Neural cell (in vitro differentiated cells): Measurements from ENCODE around the gene LHFPL2. TPM values are rescaled to one million over a fixed set of nuclear protein-coding genes. Genes with fewer than 3 reads are reported as not detected.

Experiments used
- H2AFZ ChIP-seq: fragments of 200-600, 300-800 bp; sonication (generic), shearing (Covaris generic); 2 replicates; pipeline ENCODE4 v1.6.0; 2014; ENCODE audit warnings: low read depth, mild to moderate bottlenecking, antibody characterized with exemption, low read length, moderate library complexity
- H3F3A ChIP-seq: fragments of 200-600 bp; shearing (Covaris generic); 2 replicates; pipeline ENCODE4 v1.6.1; 2016; ENCODE audit warnings: mild to moderate bottlenecking, moderate library complexity, mixed read lengths, antibody characterized with exemption, low read length; ENCODE audit not compliant: insufficient read depth, poor library complexity, severe bottlenecking
- H3K27ac ChIP-seq: fragments of 200-600, 300-800 bp; sonication (generic), shearing (Covaris generic); 2 replicates; pipeline ENCODE4 v1.5.1; 2014; ENCODE audit warnings: mild to moderate bottlenecking, low read length, moderate library complexity
- H3K27me3 ChIP-seq: fragments of 300-800, 200-600 bp; sonication (generic), shearing (Covaris generic); 2 replicates; pipeline ENCODE4 v1.6.0; 2014; ENCODE audit warnings: mild to moderate bottlenecking, low read depth, low read length, moderate library complexity; ENCODE audit not compliant: insufficient read depth
- H3K36me3 ChIP-seq: fragments of 300-800, 200-600 bp; sonication (generic), shearing (Covaris generic); 2 replicates; pipeline ENCODE4 v1.5.1; 2014; ENCODE audit warnings: mild to moderate bottlenecking, antibody characterized with exemption, low read length, moderate library complexity; ENCODE audit not compliant: insufficient read depth
- H3K4me2 ChIP-seq: fragments of 300-800, 200-600 bp; sonication (generic), shearing (Covaris generic); 2 replicates; pipeline ENCODE4 v1.6.0; 2014; ENCODE audit warnings: mild to moderate bottlenecking, low read length
- H3K4me3 ChIP-seq: fragments of 300-800, 200-600 bp; sonication (generic), shearing (Covaris generic); 2 replicates; pipeline ENCODE4 v1.5.1; 2014; ENCODE audit warnings: mild to moderate bottlenecking, low read length, moderate library complexity
- H3K79me2 ChIP-seq: fragments of 200-600 bp; shearing (Covaris generic); replicated peaks from 2 replicates; pipeline ENCODE4 v1.6.0; 2014; ENCODE audit warnings: mild to moderate bottlenecking, low read length, moderate library complexity; ENCODE audit not compliant: insufficient read depth
- H3K9ac ChIP-seq: fragments of 300-800, 200-600 bp; sonication (generic), shearing (Covaris generic); 2 replicates; pipeline ENCODE4 v1.6.1; 2016; ENCODE audit warnings: mild to moderate bottlenecking, low read length, mixed read lengths
- H3K9me2 ChIP-seq: fragments of 200-600 bp; shearing (Covaris generic); 2 replicates; pipeline ENCODE4 v1.6.1; 2016; ENCODE audit warnings: mild to moderate bottlenecking, low read length, mixed read lengths; ENCODE audit not compliant: insufficient read depth
- H3K9me3 ChIP-seq: fragments of 200-600, 300-800 bp; sonication (generic), shearing (Covaris generic); 2 replicates; pipeline ENCODE4 v1.6.1; 2016; ENCODE audit warnings: mild to moderate bottlenecking, mixed run types, low read length, moderate library complexity, mixed read lengths
- H4K20me1 ChIP-seq: fragments of 200-600 bp; shearing (Covaris generic); 2 replicates; pipeline ENCODE4 v1.6.1; 2016; ENCODE audit warnings: mild to moderate bottlenecking, mixed run types; ENCODE audit not compliant: insufficient read depth
- CTCF ChIP-seq: fragments of 450-650 bp; IDR thresholded peaks from 2 replicates; pipeline ENCODE4 v1.5.1; 2014; ENCODE audit warnings: antibody characterized with exemption, mild to moderate bottlenecking, moderate library complexity; ENCODE audit not compliant: poor library complexity, severe bottlenecking
- EP300 ChIP-seq: fragments of 450-650 bp; conservative IDR thresholded peaks from 2 replicates; pipeline ENCODE4 v1.6.1; 2014; ENCODE audit warnings: antibody characterized with exemption, mild to moderate bottlenecking, moderate library complexity; ENCODE audit not compliant: poor library complexity, severe bottlenecking
- EZH2 ChIP-seq: fragments of 200-600, 300-800 bp; shearing (Covaris generic), sonication (generic); IDR thresholded peaks from 2 replicates; pipeline ENCODE4 v1.6.1; 2014; ENCODE audit warnings: antibody characterized with exemption, low read length, borderline replicate concordance, mild to moderate bottlenecking; ENCODE audit not compliant: insufficient read depth, poor library complexity, severe bottlenecking
- MXI1 ChIP-seq: fragments of 450-650 bp; conservative IDR thresholded peaks from 2 replicates; pipeline ENCODE4 v1.6.1; 2014; ENCODE audit warnings: antibody characterized with exemption, mild to moderate bottlenecking; ENCODE audit not compliant: poor library complexity, severe bottlenecking
- RAD21 ChIP-seq: fragments of 450-650 bp; conservative IDR thresholded peaks from 2 replicates; pipeline ENCODE4 v1.6.1; 2014; ENCODE audit warnings: antibody characterized with exemption, mild to moderate bottlenecking, moderate library complexity
- SMC3 ChIP-seq: fragments of 450-650 bp; conservative IDR thresholded peaks from 2 replicates; pipeline ENCODE4 v1.6.1; 2014; ENCODE audit warnings: antibody characterized with exemption, mild to moderate bottlenecking, moderate library complexity; ENCODE audit not compliant: poor library complexity
- polyA plus RNA-seq: library from polyadenylated mRNA; depleted of rRNA; stranded (reverse); fragments of >200 nt; gene quantifications from 2 replicates; pipeline ENCODE4 v1.2.3, GENCODE V29; 2014
- TF ChIP-seq, protein P1 (sequence below): IDR thresholded peaks from 2 replicates; pipeline ENCODE4 v1.6.1; 2012; ENCODE audit warnings: borderline replicate concordance

The LHFPL2 gene
- polyA plus RNA-seq, 1 donor from 2014 or later: 1.6 TPM

DNA sequence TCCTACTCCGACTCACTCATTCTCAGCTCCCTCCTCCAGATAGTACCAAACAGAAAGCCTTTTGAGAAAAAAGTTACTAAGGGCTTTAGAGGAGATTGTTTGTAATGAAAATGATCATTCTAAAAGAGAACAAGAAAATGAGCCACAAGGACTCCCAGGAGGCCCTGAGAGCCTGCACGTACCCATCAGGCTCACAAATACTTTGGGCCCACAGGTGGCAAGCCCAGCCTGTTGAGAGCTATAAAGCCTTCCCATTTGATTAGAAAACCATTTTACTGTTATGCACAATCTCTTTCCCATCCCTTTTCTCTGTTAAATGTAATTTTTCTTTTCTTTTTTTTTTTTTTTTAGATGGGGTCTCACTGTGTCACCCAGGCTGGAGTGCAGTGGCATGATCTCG is 136.1 kb downstream of the LHFPL2 start:
- Histone ChIP-seq H3F3A (no peaks in the 10 kb centered on the region), H3K9me2 (no peaks in the 10 kb centered on the region), H2AFZ (no peak overlapping the region), H3K36me3 (no peaks in the 10 kb centered on the region), H3K4me2 (no peak overlapping the region), H4K20me1 (no peaks in the 10 kb centered on the region), H3K4me3 (no peak overlapping the region), H3K9ac (no peak overlapping the region), H3K27me3 (no peaks in the 10 kb centered on the region), H3K9me3 (no peaks in the 10 kb centered on the region), H3K27ac (no peak overlapping the region), H3K79me2 (no peaks in the 10 kb centered on the region)
- TF ChIP-seq EZH2 (no peak), SMC3 (no peak)

GRCh38 chr5:78511121-78511906 is 137.3 kb downstream of the LHFPL2 start:
- Histone ChIP-seq H3K9me2 (no peaks in the 10 kb centered on the region), H3K9ac (no peak overlapping the region), H3F3A (no peaks in the 10 kb centered on the region), H3K4me3 (no peak overlapping the region), H3K4me2 (no peak overlapping the region), H3K27ac (no peak overlapping the region), H2AFZ (no peak overlapping the region), H4K20me1 (no peaks in the 10 kb centered on the region), H3K79me2 (no peaks in the 10 kb centered on the region), H3K9me3 (no peaks in the 10 kb centered on the region), H3K27me3 (no peaks in the 10 kb centered on the region), H3K36me3 (no peaks in the 10 kb centered on the region)
- TF ChIP-seq MXI1 (no peak), CTCF (no peak), EP300 (no peak), RAD21 (no peak), EZH2 (no peak)
- TF ChIP-seq, protein P1, sequence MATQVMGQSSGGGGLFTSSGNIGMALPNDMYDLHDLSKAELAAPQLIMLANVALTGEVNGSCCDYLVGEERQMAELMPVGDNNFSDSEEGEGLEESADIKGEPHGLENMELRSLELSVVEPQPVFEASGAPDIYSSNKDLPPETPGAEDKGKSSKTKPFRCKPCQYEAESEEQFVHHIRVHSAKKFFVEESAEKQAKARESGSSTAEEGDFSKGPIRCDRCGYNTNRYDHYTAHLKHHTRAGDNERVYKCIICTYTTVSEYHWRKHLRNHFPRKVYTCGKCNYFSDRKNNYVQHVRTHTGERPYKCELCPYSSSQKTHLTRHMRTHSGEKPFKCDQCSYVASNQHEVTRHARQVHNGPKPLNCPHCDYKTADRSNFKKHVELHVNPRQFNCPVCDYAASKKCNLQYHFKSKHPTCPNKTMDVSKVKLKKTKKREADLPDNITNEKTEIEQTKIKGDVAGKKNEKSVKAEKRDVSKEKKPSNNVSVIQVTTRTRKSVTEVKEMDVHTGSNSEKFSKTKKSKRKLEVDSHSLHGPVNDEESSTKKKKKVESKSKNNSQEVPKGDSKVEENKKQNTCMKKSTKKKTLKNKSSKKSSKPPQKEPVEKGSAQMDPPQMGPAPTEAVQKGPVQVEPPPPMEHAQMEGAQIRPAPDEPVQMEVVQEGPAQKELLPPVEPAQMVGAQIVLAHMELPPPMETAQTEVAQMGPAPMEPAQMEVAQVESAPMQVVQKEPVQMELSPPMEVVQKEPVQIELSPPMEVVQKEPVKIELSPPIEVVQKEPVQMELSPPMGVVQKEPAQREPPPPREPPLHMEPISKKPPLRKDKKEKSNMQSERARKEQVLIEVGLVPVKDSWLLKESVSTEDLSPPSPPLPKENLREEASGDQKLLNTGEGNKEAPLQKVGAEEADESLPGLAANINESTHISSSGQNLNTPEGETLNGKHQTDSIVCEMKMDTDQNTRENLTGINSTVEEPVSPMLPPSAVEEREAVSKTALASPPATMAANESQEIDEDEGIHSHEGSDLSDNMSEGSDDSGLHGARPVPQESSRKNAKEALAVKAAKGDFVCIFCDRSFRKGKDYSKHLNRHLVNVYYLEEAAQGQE: no peak
